Neural cell (in vitro differentiated cells): Measurements from ENCODE around the gene KIR3DL3. TPM values are rescaled to one million over a fixed set of nuclear protein-coding genes. Genes with fewer than 3 reads are reported as not detected.
"Not testable (repeated sequence)": the region's sequence is repeated elsewhere in the genome, so short reads cannot be mapped to it uniquely, and the experiment has no call there.

Experiments used
- H2AFZ ChIP-seq: fragments of 200-600, 300-800 bp; sonication (generic), shearing (Covaris generic); 2 replicates; pipeline ENCODE4 v1.6.0; 2014; ENCODE audit warnings: low read depth, mild to moderate bottlenecking, antibody characterized with exemption, low read length, moderate library complexity
- H3F3A ChIP-seq: fragments of 200-600 bp; shearing (Covaris generic); 2 replicates; pipeline ENCODE4 v1.6.1; 2016; ENCODE audit warnings: mild to moderate bottlenecking, moderate library complexity, mixed read lengths, antibody characterized with exemption, low read length; ENCODE audit not compliant: insufficient read depth, poor library complexity, severe bottlenecking
- H3K27ac ChIP-seq: fragments of 200-600, 300-800 bp; sonication (generic), shearing (Covaris generic); 2 replicates; pipeline ENCODE4 v1.5.1; 2014; ENCODE audit warnings: mild to moderate bottlenecking, low read length, moderate library complexity
- H3K27me3 ChIP-seq: fragments of 300-800, 200-600 bp; sonication (generic), shearing (Covaris generic); 2 replicates; pipeline ENCODE4 v1.6.0; 2014; ENCODE audit warnings: mild to moderate bottlenecking, low read depth, low read length, moderate library complexity; ENCODE audit not compliant: insufficient read depth
- H3K36me3 ChIP-seq: fragments of 300-800, 200-600 bp; sonication (generic), shearing (Covaris generic); 2 replicates; pipeline ENCODE4 v1.5.1; 2014; ENCODE audit warnings: mild to moderate bottlenecking, antibody characterized with exemption, low read length, moderate library complexity; ENCODE audit not compliant: insufficient read depth
- H3K4me2 ChIP-seq: fragments of 300-800, 200-600 bp; sonication (generic), shearing (Covaris generic); 2 replicates; pipeline ENCODE4 v1.6.0; 2014; ENCODE audit warnings: mild to moderate bottlenecking, low read length
- H3K4me3 ChIP-seq: fragments of 300-800, 200-600 bp; sonication (generic), shearing (Covaris generic); 2 replicates; pipeline ENCODE4 v1.5.1; 2014; ENCODE audit warnings: mild to moderate bottlenecking, low read length, moderate library complexity
- H3K79me2 ChIP-seq: fragments of 200-600 bp; shearing (Covaris generic); replicated peaks from 2 replicates; pipeline ENCODE4 v1.6.0; 2014; ENCODE audit warnings: mild to moderate bottlenecking, low read length, moderate library complexity; ENCODE audit not compliant: insufficient read depth
- H3K9ac ChIP-seq: fragments of 300-800, 200-600 bp; sonication (generic), shearing (Covaris generic); 2 replicates; pipeline ENCODE4 v1.6.1; 2016; ENCODE audit warnings: mild to moderate bottlenecking, low read length, mixed read lengths
- H3K9me2 ChIP-seq: fragments of 200-600 bp; shearing (Covaris generic); 2 replicates; pipeline ENCODE4 v1.6.1; 2016; ENCODE audit warnings: mild to moderate bottlenecking, low read length, mixed read lengths; ENCODE audit not compliant: insufficient read depth
- H3K9me3 ChIP-seq: fragments of 200-600, 300-800 bp; sonication (generic), shearing (Covaris generic); 2 replicates; pipeline ENCODE4 v1.6.1; 2016; ENCODE audit warnings: mild to moderate bottlenecking, mixed run types, low read length, moderate library complexity, mixed read lengths
- H4K20me1 ChIP-seq: fragments of 200-600 bp; shearing (Covaris generic); 2 replicates; pipeline ENCODE4 v1.6.1; 2016; ENCODE audit warnings: mild to moderate bottlenecking, mixed run types; ENCODE audit not compliant: insufficient read depth
- polyA plus RNA-seq: library from polyadenylated mRNA; depleted of rRNA; stranded (reverse); fragments of >200 nt; gene quantifications from 2 replicates; pipeline ENCODE4 v1.2.3, GENCODE V29; 2014

The KIR3DL3 gene
- polyA plus RNA-seq, 1 donor from 2014 or later, result not detected

DNA sequence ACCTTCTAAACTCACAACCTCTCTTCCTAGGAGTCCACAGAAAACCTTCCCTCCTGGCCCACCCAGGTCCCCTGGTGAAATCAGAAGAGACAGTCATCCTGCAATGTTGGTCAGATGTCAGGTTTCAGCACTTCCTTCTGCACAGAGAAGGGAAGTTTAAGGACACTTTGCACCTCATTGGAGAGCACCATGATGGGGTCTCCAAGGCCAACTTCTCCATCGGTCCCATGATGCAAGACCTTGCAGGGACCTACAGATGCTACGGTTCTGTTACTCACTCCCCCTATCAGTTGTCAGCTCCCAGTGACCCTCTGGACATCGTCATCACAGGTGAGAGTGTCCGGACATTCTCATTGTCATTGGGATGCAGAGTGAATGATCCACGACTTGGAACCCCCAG, 17.7 kb downstream of the KIR3DL3 start:
- not testable (repeated sequence) for H4K20me1 ChIP-seq, H3F3A ChIP-seq, H3K36me3 ChIP-seq, H2AFZ ChIP-seq, H3K79me2 ChIP-seq, H3K4me3 ChIP-seq, H3K27me3 ChIP-seq, H3K27ac ChIP-seq, H3K9me3 ChIP-seq, H3K4me2 ChIP-seq, H3K9ac ChIP-seq, H3K9me2 ChIP-seq

DNA sequence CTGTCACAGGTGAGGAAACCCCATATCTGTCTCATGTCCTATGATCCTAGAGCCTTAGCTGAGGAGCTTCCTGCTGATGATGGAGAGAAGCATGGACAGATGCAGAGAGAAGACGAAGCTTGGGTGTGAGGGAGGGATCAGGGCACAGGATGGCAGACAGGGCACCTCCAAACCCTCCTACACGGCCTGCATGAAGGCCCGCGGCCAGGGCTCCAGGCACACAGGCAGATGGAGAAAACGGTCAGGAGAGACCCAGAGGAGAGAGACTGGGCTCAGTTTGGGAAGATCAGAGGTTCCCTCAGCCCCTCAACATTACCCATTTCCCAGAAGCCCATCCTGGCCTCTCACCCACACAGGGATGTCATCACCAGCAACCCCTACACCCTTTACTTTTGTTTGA, 19.8 kb downstream of the KIR3DL3 start:
- not testable (repeated sequence) for H3K9me2 ChIP-seq, H3K27ac ChIP-seq, H3K4me3 ChIP-seq, H4K20me1 ChIP-seq, H3K9ac ChIP-seq, H3K9me3 ChIP-seq, H2AFZ ChIP-seq, H3K4me2 ChIP-seq, H3F3A ChIP-seq, H3K27me3 ChIP-seq, H3K79me2 ChIP-seq, H3K36me3 ChIP-seq

GRCh38 chr19:54747614-54748322, 23.5 kb downstream of the KIR3DL3 start:
- not testable (repeated sequence) for H3K9me2 ChIP-seq, H2AFZ ChIP-seq, H3F3A ChIP-seq, H3K36me3 ChIP-seq, H3K4me2 ChIP-seq, H3K79me2 ChIP-seq, H3K9me3 ChIP-seq, H4K20me1 ChIP-seq, H3K4me3 ChIP-seq, H3K27me3 ChIP-seq, H3K27ac ChIP-seq, H3K9ac ChIP-seq

GRCh38 chr19:54750276-54750675, 26.0 kb downstream of the KIR3DL3 start:
- H3K27me3 ChIP-seq, H4K20me1 ChIP-seq, H3K9me3 ChIP-seq: not testable (repeated sequence)

GRCh38 chr19:54756204-54757110, 32.2 kb downstream of the KIR3DL3 start:
- not testable (repeated sequence) for H3K9me2 ChIP-seq, H4K20me1 ChIP-seq, H3K27me3 ChIP-seq, H3K36me3 ChIP-seq, H3K27ac ChIP-seq, H3K4me3 ChIP-seq, H3K4me2 ChIP-seq, H3K79me2 ChIP-seq, H3K9ac ChIP-seq, H2AFZ ChIP-seq, H3F3A ChIP-seq, H3K9me3 ChIP-seq

More at GRCh38 chr19:54750276-54750675, 26.0 kb downstream of the KIR3DL3 start:
- not testable (repeated sequence) for H3K36me3 ChIP-seq, H3K4me3 ChIP-seq, H3K4me2 ChIP-seq, H3K9me2 ChIP-seq, H3F3A ChIP-seq, H3K79me2 ChIP-seq, H2AFZ ChIP-seq, H3K9ac ChIP-seq, H3K27ac ChIP-seq

GRCh38 chr19:54758577-54758976, 34.3 kb downstream of the KIR3DL3 start:
- not testable (repeated sequence) for H3K9me3 ChIP-seq, H3K36me3 ChIP-seq, H3K4me2 ChIP-seq, H3K27ac ChIP-seq, H3K9ac ChIP-seq, H3F3A ChIP-seq, H3K27me3 ChIP-seq, H4K20me1 ChIP-seq, H2AFZ ChIP-seq, H3K79me2 ChIP-seq, H3K4me3 ChIP-seq, H3K9me2 ChIP-seq

GRCh38 chr19:54764219-54764618, 40.0 kb downstream of the KIR3DL3 start:
- H3K36me3 ChIP-seq, H3K9me2 ChIP-seq, H3K79me2 ChIP-seq, H3K4me3 ChIP-seq, H3K9me3 ChIP-seq, H4K20me1 ChIP-seq, H3K4me2 ChIP-seq, H3K27me3 ChIP-seq, H3F3A ChIP-seq, H3K27ac ChIP-seq, H3K9ac ChIP-seq, H2AFZ ChIP-seq: not testable (repeated sequence)

- H2AFZ ChIP-seq, H3K36me3 ChIP-seq, H3K9me3 ChIP-seq, H3F3A ChIP-seq, H3K4me2 ChIP-seq, H3K79me2 ChIP-seq, H3K9ac ChIP-seq, H3K27ac ChIP-seq, H3K9me2 ChIP-seq, H3K4me3 ChIP-seq, H3K27me3 ChIP-seq, H4K20me1 ChIP-seq: not testable (repeated sequence)
These were observed 42.2 kb downstream of the KIR3DL3 start for GRCh38 chr19:54766464-54766863.
